ENCODE data around the gene MAP4K3.

The MAP4K3 gene

DNA sequence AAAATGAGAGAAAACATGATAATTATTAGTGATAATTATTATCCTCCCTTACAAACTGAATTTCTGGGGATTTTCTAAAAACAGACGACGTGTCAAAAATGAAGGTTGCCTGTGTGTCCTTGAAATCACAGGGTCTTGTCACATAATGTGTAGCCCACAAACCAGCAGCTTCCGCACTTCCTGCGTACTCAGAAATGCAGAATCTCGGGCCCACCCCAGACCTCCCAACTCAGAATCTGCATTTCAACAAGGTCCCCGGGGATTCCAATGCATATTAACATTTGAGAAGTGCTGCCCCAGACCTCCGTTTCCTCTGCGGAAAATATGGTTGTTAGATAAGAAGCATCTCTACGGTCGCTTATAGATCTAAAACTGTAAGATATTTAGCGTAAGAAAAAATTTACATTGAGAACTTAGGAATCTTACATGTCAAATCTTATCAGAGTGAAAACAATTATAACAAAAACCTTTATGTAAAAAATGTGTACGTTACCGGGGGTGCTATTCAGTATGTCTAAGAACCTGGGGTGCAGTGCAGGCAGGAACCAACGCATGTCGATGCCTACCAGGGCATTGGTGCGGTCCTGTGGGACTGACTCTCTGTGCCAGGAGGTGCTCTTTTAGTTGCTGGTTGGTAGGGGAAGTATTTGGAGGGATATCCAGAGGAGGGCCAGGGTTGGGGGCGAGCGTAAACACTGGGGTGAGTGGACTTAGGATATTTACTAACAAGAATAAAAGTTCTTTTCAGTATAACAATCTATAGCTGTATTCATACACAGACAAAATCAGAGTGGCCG is 208.5 kb downstream of the MAP4K3 start:
- no peak for DNase-seq

DNA sequence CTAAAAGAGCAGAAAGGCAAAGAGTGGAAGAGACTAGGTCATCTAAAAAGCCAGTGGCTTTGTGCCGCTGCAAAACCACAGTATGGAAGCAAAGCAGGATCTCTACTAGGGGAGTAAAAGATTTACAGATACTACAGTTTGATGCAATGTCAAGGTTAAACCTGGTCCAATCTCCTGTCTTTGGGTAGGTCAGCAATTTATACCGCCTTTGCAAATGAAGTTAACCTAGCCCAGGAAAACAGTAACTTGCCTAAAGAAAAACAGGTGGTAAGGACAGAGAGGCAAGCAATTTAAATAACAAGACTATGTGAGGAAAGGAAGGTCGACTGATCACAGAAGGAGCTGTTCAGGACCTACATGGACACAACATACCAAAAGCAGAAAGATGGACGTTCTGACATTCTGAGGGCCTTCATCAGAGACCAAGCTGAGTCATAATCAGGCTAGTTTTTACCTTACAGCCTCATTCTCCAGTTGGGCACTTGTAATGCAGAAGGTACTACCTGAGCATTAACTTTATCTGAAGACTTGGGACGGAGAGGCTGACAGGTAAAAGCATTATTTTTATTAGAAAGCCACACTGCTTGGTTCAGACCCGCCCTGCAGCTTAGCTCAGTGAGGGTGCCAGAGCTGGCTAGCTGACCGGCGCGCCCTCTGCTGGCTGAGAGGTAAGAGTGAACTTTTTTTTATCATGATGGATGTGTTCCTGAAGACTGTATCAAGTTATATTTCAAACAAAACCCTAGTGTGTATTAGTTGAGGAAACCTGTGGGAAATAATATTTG is 209.3 kb downstream of the MAP4K3 start:
- DNase-seq = peak; percentile 35

DNA sequence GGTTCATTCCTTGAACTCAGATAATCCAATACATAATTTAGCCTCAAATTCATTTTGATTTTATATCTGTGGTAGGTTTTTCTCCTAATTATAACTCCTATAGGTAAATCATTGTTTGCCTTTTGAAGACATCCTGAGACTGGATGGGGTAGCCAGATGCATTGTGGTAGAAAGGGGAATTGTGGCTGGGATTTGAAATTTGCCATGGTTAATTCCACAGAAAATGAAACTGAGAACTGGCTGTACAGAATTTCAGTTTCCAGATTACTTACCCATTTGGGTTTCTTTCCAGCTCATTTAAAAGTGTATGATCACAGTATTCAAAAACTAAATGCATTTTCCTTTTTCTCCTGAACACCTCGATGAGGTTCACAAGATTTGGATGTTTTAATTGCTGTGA is 211.5 kb downstream of the MAP4K3 start:
- no peak for DNase-seq

DNA sequence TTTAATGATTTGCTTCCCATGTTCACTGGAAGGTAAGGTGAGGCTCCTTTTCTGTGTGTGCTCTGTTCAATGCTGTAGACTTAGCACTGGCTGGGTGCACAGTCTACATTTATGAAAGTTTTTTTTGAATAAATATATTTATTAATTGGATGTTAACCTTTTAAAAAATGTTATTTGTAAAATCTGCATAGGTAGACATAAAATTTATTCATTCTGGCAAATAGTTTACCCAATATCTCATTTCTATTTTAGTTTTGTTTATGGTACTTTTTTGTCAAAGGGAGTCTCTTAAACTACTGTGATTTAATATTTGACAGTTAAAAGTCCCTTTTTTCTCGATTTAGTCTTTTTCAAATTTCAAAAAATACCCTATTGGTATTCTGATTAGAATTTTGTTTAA is 213.2 kb downstream of the MAP4K3 start:
- DNase-seq = no peak

DNA sequence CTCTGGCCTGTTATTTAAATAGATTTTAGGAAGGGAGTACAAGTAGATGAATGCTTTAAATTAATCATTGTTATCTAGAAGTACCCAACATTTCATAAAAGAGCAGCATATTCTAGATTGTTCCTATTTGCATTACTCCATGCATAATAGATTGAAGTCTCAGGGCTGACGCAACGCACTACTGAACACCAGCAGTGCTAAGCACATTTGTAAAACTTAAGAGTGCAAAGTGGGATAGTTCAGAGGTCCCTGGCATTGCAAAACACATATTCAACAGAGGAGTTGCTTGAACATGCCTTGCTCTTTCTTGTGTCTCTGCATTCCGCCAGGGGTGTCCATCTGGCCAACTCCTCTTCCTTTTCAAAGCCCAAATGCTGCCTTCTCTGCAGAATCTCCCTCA is 215.6 kb downstream of the MAP4K3 start:
- DNase-seq = no peak

DNA sequence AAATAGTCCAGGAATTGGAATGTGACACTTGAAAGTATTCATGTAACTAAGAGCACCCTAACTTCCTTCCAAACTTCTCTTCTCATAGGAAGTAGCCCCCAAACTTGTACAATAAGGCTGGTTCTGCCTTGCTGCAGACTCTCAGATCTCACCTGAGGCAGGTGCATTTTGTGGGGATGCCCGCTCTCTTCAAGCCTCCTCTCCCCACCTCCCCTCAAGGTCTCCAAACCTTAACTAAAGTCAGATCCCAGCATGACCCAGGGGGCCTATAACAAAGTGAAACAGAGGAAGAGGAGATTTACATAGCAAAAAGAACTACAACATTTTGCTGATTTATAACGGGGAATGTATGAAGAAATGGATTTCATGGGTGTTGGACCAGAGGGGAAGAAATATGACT is 216.9 kb downstream of the MAP4K3 start:
- no peak for DNase-seq

DNA sequence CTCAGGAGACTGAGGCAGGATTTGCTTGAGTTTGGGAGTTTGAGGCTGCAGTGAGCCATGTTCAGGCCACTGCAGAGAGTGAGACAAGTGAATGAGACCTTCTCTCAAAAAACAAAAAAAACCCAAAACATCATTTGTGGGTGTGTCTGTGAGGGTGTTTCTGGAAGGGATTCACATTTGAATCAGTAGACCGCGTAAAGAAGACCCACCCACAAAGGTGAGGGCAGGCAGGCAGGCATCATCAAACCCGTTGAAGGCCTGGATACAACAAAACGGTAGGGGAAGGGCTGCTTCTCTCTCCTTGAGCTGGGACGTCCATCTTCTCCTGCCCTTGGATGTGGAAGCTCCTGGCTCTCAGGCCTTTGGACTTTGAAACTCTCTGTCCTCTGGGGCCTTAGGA is 218.7 kb downstream of the MAP4K3 start:
- DNase-seq = no peak

DNA sequence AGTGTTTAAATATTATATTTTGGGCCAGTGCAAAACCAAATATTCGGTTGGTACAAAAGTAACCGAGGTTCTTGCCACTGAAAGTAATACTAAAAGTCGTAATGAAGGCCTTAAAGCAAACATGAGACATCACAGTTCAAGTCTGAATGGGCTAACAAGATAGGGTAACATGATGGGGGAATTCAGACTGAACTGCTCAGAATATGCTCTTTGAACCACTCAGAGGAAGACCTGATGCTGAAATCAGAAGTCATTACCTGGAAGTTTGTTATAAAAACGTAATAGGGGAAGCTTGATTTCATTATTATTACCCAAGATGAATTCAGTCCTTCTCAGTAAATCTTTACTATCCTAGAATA is 219.9 kb downstream of the MAP4K3 start:
- no peak for DNase-seq

DNA sequence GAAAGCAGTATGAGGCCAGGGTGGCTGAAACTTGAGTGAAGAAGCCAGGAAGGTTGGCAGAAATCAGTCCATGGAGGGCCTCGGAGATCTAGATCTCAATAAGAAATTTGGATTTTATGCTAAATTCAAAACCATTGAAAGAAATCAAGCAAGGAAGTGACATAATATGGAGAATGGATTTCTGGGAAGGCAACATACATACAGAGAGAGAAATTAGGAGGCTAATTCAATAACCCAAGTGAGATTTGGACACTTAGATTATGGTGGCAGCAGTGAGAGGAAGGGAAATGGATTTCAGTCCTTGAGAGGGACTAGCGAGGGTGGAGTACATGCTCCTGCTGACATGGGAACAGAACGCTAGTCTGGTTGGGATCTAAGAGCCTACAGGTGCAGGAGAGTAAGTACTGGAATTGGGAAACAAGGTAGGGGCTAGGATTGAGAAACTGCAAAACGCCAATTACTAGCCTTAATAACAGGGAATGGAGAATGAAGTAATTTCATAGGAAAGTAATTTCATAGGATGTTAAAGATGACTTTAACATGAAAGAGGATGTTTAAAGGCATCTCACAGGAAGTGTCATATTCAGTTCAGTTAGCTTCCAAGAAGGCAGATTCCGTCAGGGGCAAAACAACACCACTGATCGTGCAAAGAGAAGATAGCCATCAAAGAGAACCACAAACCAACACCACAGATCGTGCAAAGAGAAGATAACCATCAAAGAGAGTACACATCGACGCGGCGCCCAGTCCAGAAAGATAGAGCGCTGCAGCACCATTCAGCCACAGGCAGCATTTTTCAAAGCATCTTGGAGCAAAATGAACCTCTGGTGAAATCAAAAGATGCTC is 220.5 kb downstream of the MAP4K3 start:
- DNase-seq = peak; percentile 57

DNA sequence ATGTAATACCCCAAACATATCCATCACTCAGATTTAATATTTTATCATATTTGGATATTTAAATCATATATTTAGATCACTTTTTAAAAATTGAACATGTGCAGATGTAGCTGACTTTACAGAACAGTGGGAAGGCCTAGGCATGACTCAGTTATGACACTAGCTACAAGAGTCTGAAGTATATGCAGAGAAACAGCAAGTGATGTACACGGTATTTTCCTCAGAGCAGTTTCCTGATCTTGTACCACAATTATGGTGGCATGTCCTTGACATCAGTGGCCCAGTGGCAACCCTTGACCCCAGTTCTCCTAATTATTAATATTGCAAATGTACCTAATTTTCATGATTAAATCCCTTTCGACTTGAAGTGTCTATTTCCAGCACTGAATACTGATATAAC is 221.5 kb downstream of the MAP4K3 start:
- no peak for DNase-seq

DNA sequence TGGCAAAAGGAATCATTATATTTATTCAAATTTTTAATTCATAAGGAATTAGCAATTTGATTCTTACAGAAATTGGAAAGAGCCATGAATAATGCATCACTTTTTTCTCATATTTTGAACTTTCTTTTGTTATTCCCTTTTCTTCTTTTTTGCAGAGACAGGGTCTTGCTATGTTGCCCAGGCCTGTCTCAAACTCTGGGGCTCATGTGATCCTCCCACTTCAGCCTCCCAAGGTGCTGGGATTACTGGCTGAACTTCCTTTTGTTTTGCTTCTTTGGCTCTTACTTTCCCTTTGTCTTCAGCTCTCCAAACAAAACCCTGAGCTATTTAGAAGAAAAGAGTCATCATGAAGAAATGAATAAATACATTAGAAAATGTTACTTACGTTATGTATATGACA is 224.1 kb downstream of the MAP4K3 start:
- DNase-seq = no peak

DNA sequence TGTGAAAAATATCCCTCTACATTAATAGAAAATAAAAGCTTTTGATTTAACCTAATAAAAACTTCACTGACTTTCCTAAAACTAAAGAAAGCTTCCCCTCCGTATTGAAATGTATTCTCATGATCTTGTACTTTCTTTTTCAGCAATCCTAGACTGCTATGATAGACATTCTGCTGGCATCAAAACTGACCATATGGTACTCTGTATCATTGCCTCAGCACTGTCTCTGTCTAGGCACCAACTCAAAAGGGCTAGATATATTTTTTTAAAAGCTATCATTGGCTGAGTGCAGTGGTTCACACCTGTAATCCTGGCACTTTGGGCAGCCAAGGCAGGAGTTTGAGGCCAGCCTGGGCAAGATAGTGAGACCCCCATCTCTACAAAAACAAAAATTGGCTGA is 226.2 kb downstream of the MAP4K3 start:
- no peak for DNase-seq

DNA sequence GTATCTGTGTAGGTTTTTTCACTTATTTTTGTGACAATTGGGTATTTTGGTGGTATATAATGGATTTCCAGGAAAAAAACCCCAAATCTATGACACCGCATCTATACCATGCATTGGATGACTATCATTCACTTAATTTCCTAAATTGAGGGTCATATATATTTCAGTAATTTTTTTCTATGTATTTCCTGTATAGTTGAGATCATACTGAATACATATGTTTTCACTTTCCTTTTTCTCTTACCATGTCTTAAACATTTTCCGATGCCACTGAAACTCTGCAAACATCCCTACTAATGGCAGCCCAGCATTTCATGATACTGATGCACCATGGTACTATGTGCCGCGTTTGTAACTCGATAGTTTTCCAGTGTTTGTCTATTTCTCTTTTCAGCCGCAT is 233.7 kb downstream of the MAP4K3 start:
- no peak for DNase-seq

DNA sequence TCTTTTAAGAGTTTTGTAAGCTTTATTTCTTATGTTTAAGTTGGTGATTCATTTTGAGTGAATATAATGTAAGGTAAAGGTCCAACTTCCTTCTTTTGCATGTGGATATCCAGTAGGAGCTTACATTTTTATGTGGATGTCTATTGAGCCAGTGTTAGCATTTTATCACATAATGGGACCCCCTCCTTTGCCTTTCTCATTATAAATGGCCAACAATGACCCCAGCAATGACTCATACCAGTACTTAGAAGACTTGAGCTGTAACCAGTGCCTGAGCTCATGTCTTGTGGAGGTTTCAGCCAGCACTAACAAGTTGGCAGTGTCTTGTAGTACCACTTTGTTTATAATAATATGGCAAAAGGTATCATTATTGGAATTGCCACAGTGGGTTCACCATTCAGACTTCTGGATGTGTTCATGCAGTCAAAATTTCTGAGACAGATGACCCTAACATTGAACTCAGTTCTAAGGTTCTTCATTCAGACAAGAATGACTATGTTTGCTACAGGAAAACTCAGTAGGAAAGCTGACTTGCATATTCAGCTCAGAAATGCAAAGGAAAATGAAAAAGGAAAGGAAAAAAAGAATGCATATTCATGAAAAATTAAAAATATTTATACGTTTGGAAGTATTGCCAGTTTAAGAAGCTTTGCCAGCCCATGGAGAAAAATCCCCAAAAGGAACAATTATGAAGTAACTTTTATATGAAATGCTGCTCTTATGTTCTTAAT is 234.3 kb downstream of the MAP4K3 start:
- DNase-seq = no peak
